Fibroblast of gingiva (primary cell): ENCODE measurements around the gene AQP12B.
"Not testable (repeated sequence)": the region's sequence is repeated elsewhere in the genome, so short reads cannot be mapped to it uniquely, and the experiment has no call there.

Experiments used
- DNase-seq: peaks from one replicate; pipeline ENCODE4 v3.0.0-alpha.2; 2011; ENCODE audit warnings: low read depth

AQP12B gene

DNA sequence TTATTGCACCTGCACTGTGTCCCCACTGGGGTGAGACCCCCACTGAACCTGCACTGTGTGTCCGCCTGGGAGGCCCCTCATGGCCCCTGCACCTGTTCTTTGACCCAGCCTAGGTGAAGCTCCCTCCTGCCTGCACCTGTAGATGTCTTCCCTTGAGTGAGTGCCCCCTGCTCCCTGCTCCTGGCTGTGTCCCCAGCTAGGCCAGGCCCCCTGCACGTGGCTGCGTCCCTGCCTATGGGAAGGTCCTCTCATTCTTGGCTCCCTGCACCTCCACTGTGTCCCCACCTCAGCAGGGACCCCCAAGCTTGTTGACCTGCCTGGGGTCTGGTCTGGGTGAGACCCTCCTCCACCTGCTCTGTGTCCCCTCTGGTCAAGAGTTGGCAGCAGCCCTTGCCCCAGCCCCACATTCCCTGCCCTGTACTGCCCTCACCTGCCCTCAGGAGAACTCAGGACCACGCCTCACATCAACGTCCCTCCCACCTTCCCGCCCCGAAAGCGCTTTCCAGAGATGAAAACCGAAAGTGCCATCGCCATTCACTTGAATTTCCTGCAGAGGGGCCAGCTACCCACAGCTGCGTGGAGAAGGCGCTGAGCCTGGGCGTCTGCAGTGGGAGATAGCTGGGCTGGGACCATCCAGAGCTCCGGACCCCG is 769 bp upstream of the AQP12B start:
- DNase-seq = not testable (repeated sequence)

DNA sequence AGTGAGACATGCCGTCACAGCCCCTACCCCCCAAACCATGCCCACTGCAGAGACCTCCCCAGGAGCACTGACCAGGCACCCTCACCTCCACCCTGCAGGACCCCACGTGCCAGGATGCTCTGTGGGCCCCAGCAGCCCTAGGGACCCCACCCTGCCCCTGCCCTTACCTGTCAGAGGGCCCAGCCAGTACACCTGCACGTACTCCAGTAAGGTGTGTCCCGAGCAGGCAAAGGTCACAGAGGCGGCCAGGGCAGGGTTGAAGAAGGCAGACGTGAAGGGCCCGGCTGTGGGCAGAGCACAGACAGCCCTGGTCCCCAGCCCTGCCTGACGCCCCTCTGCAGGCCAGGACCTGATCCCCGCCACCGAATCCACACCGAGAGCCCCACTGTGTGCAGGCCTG is 2.5 kb downstream of the AQP12B start:
- DNase-seq = not testable (repeated sequence)

DNA sequence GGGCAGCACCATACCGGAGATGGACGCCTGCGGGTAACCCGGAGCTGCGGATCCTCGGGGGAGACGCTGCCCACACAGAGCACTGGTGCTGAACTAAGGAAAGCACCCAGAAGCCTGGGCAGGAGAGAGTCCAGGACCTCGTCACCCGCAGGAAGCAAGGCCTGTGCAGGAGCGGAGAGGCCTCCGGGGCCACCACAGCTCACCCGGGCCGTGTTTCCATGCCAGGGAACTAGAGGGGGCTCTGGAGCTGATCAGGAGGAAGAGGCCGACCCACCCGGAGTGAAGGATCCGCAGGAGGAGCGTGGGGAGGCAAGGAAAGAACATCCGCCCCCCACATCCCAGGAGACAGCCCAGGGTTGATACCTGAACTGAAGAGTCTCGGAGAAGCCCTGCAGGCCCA is 3.8 kb downstream of the AQP12B start:
- not testable (repeated sequence) for DNase-seq

- not testable (repeated sequence) for DNase-seq
These were observed 4.6 kb downstream of the AQP12B start for GRCh38 chr2:240678043-240678442.

- DNase-seq = not testable (repeated sequence)
These were observed 7.3 kb downstream of the AQP12B start for GRCh38 chr2:240675345-240675744.

- not testable (repeated sequence) for DNase-seq
These were observed 8.1 kb downstream of the AQP12B start for GRCh38 chr2:240674461-240675184.

DNA sequence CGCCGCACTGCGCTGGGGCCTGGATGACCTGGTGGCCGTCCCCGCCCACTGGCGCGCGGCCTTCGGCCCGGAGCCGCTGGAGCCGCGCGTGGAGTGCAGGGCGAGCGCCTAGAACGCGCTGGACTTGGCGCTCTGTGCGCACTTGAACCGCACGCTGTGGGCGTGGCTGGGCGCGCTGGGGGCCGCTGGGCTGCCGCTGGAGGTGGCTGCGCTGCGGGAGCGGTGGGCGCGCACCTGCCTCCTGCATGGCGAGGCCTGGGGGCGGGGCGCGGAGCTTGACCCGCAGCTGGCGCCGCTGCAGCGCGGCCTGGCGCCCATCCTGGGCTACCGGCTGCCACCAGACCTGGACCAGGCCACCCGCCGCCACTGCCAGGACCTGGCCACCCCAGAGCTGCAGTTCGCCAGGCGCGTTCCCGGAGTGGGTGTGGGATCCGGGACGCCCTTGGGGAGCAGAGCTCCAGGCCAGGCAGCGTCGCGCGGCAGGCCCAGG is 9.9 kb downstream of the AQP12B start:
- DNase-seq = no peak

- DNase-seq = no peak
These were observed 10.5 kb downstream of the AQP12B start for GRCh38 chr2:240672076-240672700.

GRCh38 chr2:240670950-240671349 is 11.7 kb downstream of the AQP12B start:
- no peak for DNase-seq

DNA sequence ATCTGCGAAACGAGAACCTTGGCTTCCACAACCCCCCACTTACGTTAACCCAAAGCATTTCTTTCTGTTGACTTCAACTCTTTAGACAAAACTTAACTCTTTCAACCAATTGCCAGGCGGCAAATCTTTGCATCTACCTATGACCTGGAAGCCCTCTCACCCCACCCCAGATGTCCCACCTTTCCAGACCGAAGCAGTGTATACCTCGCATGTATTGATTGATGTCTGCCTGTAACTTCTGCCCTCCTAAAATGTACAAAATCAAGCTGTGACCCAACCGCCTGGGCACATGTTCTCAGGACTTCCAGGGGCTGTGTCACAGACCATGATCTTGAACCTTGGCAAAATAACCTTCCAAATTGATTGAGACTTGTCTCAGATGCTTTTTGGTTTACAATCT is 12.3 kb downstream of the AQP12B start:
- no peak for DNase-seq

- DNase-seq = no peak
These were observed 18.1 kb downstream of the AQP12B start for GRCh38 chr2:240664622-240665021.

DNA sequence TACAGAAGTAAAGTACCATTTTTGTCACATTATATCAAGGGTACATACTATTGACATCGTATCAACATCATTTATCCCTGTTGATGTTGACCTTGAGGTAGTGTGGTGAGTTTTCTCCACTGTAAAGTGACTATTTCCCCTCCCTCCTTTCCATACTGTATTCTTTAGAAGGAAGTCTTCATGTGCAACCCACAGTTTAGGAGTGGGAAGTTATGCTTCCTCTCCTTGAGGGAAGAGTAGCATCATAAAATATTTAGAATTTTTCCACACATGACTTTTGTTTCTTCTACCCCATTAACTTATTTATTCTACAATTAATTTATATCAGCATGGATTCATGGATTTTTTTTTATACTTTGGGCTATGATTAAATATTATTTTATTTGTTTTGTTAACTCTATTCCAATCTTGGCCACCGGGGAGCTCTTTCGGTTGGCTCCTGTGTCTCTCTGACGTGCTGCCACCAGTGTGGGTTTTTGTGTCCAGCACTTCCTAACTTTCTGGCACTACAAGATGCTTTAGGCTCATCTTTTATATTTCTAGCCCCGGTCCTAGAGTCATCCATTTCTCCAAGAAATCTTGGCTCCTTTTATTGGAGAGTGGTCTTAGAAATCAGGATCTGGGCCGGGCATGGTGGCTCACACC is 19.0 kb downstream of the AQP12B start:
- no peak for DNase-seq

DNA sequence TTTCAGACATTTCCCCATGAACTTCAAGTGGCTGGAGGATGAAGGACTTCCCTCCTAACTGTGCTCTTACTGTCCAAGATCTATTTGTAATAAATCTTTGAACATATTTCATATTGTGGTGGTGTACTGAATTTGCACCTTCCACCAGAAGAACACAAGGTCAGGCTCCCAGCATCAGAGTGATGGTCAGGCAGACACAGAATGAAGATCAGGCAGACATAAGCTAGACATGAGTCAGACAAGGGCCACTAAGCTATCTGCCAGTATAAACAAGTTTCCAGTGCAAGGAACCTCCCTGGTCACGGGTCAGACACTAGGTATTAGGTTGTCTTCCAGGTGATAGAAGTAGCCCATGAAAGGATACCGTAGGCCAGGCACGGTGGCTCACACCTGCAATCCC is 20.0 kb downstream of the AQP12B start:
- DNase-seq = no peak

DNA sequence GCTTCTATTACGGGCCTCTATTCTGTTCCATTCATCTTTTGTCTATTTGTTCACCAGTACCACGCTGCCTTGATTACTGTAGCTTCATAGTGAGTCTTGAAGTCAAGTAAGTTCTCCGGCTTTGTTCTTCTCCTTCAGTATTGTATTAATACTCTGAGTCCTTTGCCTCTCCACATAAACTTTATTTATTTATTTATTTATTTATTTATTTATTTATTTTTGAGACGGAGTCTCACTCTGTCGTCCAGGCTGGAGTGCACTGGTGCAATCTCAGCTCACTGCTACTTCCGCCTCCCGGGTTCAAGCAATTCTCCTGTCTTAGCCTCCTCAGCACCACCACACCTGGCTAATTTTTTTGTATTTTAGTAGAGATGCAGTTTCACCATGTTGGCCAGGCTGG is 22.8 kb downstream of the AQP12B start:
- not testable (repeated sequence) for DNase-seq

- DNase-seq = no peak
These were observed 26.5 kb downstream of the AQP12B start for GRCh38 chr2:240655931-240656886.

- no peak for DNase-seq
These were observed 31.5 kb downstream of the AQP12B start for GRCh38 chr2:240651185-240651584.

- no peak for DNase-seq
These were observed 32.3 kb downstream of the AQP12B start for GRCh38 chr2:240650254-240650965.

- no peak for DNase-seq
These were observed 33.4 kb downstream of the AQP12B start for GRCh38 chr2:240649331-240649730.

DNA sequence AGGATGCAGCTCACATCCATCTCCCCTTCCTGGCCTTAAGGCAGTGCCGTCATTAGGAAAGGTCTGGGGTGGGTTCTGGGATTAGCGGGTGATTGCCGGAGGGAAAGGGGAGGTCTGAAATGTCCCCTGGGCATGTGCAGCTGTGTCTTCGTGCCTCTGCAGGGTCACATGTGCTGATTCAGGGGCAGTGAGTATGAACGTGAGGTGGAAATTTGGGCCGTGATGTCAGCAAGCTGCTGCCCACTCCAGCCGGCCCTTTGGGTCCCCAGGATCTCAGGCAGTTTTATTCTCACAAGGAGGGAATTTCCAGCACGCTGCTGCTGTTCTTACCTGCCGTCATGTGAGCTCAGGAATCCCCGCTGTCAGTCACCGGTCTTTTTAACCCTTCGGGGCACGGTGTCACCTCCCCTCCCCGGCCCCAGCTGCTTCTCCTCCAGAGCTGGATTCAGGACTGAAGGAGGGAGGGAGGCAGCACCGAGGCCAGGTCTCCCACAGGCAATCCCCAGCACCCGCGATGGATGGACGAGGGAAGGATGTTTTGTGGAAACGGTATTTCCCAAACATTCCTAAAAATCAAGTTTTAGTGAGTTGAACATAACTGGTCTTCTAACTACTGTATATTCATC is 33.9 kb downstream of the AQP12B start:
- DNase-seq = no peak

- no peak for DNase-seq
These were observed 34.5 kb downstream of the AQP12B start for GRCh38 chr2:240648155-240648649.
